NCI-H345 (cell line): Measurements from ENCODE around the gene MARK4.

Experiments used
- DNase-seq: peaks from one replicate; lab custom pipeline; 2025; lab: John Stamatoyannopoulos, UW

MARK4 gene

GRCh38 chr19:45340232-45340898 lies 89.3 kb downstream of the MARK4 start, which contains the start of gene KLC3:
TSS of gene KLC3 (plus strand) at chr19:45340750. CDS start at chr19:45345542, 4,792 bp downstream.
- peak; percentile 49 for DNase-seq

GRCh38 chr19:45340899-45341453 lies 89.9 kb downstream of the MARK4 start:
- DNase-seq = no peak

- no peak for DNase-seq
Observed at GRCh38 chr19:45342911-45343310, 91.8 kb downstream of the MARK4 start.

- no peak for DNase-seq
Observed at GRCh38 chr19:45344621-45345505, 93.8 kb downstream of the MARK4 start.

- DNase-seq = no peak
Observed at GRCh38 chr19:45345506-45345860, 94.4 kb downstream of the MARK4 start.

- DNase-seq = no peak
Observed at GRCh38 chr19:45346449-45346848, 95.4 kb downstream of the MARK4 start.

- no peak for DNase-seq
Observed at GRCh38 chr19:45347570-45348366, 96.7 kb downstream of the MARK4 start.

GRCh38 chr19:45348367-45349125 lies 97.5 kb downstream of the MARK4 start:
- DNase-seq = no peak

- no peak for DNase-seq
Observed at GRCh38 chr19:45349126-45349415, 98.0 kb downstream of the MARK4 start.

GRCh38 chr19:45349430-45349941 lies 98.4 kb downstream of the MARK4 start:
- no peak for DNase-seq

GRCh38 chr19:45350477-45351058 lies 99.5 kb downstream of the MARK4 start:
- no peak for DNase-seq

GRCh38 chr19:45351401-45351952 lies 100.4 kb downstream of the MARK4 start:
- DNase-seq = no peak

- no peak for DNase-seq
Observed at GRCh38 chr19:45352062-45352461, 101.0 kb downstream of the MARK4 start.

GRCh38 chr19:45352471-45352870 lies 101.4 kb downstream of the MARK4 start:
- DNase-seq = no peak

- DNase-seq = no peak
Observed at GRCh38 chr19:45352914-45353796, 102.1 kb downstream of the MARK4 start.

- DNase-seq = no peak
Observed at GRCh38 chr19:45354241-45354842, 103.3 kb downstream of the MARK4 start.
